Amniotic stem cell (primary cell): ENCODE data around the gene MACF1.

ENCODE experiments used
- DNase-seq: peaks from one replicate; lab custom pipeline; 2025; lab: John Stamatoyannopoulos, UW

MACF1 gene

DNA sequence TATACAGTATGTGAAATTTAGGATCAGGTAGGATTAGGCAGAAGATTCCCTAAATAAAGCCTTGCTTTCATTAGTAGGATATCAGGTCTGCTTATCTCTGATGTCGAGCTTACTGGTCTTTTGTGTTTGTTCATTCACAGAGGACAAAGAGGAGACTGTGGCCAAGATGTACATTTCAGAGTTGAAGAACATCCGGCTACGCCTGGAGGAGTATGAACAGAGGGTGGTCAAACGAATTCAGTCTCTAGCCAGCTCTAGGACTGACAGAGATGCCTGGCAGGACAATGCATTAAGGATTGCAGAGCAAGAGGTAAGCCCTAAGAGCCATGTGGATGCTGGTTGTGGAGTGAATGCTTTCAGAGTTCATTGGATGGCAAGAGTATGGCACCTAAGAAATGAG, 106.2 kb downstream of the MACF1 start:
- no peak for DNase-seq

GRCh38 chr1:39317111-39317510, 112.6 kb downstream of the MACF1 start:
- DNase-seq, result no peak

DNA sequence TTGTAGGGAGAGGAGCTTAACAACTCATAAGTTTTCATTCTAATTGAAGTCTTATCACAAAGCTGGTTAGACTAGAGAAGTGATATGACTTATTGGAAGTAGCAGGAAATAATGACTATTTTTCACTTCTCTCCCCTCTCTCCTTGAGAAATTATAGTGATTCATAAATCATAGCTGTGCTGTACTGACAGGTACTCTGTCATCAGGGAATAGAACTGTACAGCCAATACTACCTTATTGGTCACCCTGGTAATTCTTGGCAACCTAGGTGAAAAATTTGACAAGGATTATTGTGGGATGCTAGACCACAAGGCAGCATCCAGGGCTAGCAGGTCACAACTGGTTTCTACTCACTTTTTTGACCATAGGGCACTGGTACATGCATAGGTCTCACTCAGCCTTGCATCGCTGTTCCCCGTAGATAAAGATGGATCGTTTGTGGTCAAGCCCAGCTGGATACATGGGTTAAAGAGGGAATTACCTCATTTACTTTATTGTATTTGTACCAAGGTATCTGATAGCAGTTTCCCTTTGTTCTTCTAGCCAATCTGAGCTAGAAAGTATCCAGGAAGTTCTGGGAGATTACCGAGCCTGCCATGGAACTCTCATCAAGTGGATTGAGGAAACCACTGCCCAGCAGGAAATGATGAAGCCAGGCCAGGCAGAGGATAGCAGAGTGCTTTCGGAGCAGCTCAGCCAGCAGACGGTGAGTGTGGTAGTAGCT, 113.6 kb downstream of the MACF1 start:
- no peak for DNase-seq

DNA sequence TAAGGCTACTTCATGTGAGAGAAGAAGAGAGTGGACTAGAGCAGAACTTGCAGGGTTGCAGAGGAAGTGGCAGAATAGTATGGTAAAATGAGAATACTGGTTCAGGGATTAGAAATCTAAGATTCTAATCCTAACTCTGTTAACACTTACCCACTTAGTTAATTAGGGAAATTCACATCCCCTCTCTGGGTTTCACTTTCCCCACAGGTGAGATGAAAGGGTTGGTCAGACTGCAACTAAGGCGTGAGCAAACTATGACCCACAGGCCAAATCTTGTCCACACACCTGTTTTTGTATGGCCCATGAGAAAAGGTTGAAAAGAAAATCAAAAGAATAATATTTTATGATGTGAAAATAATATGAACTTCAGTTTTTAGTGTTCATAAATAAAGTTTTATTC, 117.5 kb downstream of the MACF1 start:
- DNase-seq, result no peak

- no peak for DNase-seq
Observed at GRCh38 chr1:39322431-39322830, 117.9 kb downstream of the MACF1 start.

- no peak for DNase-seq
Observed at GRCh38 chr1:39324888-39325287, 120.4 kb downstream of the MACF1 start.

- DNase-seq, result no peak
Observed at GRCh38 chr1:39326836-39327235, 122.3 kb downstream of the MACF1 start.

- DNase-seq, result no peak
Observed at GRCh38 chr1:39328095-39328494, 123.6 kb downstream of the MACF1 start.

- no peak for DNase-seq
Observed at GRCh38 chr1:39328586-39329121, 124.2 kb downstream of the MACF1 start.

GRCh38 chr1:39331647-39332046, 127.2 kb downstream of the MACF1 start:
- DNase-seq, result no peak

- no peak for DNase-seq
Observed at GRCh38 chr1:39332291-39332690, 127.8 kb downstream of the MACF1 start.

DNA sequence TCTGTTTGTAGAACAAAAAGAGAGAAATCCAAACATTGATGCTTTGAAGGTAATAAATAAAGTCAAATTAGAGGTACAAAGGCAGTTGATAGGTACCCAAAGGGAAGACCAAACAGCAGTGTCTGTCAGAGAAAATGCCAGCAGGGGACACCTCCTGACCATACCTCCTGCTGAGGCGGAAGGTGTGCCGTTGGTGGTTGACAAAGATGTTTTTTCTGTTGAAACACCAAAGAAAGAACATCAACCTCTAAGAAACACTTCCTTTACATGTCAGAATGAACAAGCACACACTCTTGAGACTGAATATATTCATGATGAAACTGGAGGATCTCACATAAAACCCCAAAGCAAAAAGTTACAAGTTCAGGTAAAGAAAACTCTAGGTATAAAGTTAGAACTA, 128.3 kb downstream of the MACF1 start:
- no peak for DNase-seq

DNA sequence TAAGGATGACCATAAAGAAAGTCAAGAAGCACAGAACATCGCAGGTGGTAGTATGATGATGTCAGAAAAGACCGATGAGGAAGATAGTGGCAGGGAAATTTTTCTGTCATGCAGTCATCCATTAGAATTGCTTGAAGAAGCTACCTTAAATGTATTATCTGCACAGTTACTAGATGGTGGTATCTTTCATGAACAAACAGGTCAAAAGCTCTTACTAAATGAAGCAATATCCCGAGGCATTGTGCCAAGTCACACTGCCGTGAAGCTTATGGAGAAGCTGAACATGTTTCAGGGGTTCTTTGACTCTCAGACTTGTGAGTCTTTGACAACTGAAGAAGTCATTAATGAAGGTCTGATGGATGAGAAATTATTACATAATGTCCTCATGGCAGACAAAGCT, 128.8 kb downstream of the MACF1 start:
- no peak for DNase-seq

DNA sequence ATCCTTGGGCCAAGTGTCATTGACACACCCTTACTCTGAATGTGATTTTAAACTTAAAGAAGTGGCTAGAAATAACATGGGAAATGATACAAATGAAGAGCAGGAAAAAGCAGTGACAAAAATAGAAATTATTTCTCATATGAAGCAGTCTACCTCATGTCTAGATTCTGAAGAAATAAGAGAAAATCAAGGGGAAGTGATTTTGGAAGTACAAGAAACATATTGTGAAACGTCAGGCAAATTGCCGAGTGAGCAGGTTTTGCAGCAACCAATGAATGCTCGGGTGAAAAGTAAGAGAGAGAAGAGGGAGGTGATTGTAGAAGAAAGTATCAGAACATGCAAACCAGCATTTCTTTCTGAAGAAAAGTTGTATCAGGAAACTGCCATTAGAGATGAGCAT, 130.7 kb downstream of the MACF1 start:
- no peak for DNase-seq

DNA sequence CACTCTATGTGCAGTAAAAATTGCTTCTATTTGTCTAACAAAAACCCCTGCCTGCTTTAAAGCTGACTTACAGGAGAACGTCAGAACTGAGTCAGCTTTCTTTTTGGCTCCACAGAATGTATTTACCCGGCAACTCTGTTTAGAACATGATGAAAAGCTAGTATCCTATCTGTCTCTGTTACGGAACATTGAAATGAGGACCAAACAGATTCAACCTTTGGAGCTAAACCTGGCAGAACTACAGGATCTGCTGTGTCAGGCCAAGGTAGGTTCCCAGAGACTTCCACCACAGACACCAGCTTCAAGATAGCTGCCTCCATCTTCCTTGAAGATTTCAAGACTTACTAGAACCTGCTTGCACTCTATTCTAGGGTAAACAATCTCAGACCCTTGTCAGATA, 132.6 kb downstream of the MACF1 start:
- no peak for DNase-seq

GRCh38 chr1:39342776-39343175, 138.3 kb downstream of the MACF1 start:
- no peak for DNase-seq

DNA sequence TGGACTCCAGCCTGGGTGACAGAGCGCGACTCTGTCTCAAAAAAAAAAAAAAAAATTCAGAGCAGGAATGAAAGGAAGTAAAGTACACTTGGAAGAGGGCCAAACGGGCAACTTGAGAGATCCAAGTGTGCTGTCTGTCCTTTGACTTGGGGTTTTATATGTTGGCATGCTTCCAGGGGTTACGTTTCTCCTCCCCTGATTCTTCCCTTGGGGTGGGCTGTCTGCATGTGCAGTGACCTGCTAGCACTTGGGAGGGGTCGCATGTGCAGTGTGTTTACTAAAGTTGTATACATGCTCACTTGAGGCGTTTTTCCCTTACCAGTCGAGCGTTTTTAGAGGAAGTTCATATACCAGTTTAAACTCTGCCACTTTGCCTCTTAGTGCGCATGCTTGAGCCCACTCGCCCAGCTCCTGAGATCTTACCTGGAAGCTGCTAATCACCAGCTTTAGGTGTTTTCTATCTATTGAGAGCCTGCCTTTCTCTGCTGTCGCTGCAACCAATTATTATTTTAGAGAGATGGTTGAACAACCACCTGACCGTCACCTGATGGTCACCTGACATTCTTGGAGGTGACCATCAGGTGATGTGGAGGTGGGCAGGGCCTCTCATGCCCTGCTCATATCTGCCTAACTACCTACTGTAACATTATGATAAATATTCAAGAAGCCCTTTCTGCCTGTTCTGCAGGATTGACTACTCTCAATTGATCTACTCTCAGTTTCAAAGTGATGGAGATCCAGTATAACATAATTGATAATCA, 140.1 kb downstream of the MACF1 start:
- no peak for DNase-seq

GRCh38 chr1:39346872-39347271, 142.4 kb downstream of the MACF1 start:
- no peak for DNase-seq

DNA sequence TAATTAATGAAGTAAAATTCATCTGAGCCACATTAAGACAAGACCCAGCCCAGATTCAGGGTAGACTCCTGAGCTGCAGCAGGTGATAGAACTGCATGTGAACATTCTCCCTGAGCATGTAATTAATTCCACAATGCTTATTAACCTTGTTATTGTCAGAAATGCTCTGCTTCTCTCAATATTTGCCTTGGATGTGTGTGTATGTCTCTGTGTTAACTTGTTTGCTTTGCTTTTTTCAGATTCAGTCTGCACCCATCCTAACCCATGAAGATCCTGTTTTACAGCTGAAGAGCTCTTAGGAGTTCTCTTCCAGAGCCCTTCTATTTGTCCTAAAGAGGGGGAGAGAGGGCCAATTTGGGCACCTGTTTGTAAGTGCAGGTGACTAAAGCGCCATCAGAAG, 143.8 kb downstream of the MACF1 start:
- DNase-seq, result no peak

- no peak for DNase-seq
Observed at GRCh38 chr1:39352881-39353280, 148.4 kb downstream of the MACF1 start.

DNA sequence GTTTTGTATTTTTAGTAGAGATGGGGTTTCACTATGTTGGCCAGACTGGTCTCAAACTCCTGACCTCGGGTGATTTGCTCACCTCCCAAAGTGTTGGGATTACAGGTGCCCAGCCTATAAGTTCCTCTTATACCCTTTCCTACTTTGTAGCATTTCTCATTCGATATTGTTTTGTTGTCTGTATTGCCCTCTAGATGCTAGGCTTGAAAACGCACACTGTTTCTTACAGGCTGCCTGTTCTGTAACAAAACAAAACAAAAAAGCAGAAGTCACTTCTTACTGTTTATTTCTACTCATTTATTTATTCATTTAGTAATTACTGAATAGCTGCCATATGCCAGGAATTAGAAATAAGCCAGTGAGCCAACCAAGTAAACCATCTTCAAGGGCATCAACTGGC, 150.1 kb downstream of the MACF1 start:
- DNase-seq, result no peak

DNA sequence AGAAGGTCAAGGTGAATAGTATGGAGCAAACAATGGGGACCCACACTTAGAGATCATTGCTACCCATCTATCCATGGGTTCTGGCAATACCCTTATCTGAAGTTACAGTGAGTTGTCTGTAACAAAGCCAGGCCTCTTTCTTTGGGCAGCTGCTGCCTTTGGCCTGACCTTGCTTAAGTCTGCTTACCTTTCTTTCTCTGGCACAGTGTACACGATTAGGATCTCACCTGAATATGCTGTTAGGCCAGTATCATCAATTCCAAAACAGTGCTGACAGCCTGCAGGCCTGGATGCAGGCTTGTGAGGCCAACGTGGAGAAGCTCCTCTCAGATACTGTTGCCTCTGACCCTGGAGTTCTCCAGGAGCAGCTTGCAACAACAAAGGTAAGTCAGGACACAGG, 154.0 kb downstream of the MACF1 start:
- no peak for DNase-seq

DNA sequence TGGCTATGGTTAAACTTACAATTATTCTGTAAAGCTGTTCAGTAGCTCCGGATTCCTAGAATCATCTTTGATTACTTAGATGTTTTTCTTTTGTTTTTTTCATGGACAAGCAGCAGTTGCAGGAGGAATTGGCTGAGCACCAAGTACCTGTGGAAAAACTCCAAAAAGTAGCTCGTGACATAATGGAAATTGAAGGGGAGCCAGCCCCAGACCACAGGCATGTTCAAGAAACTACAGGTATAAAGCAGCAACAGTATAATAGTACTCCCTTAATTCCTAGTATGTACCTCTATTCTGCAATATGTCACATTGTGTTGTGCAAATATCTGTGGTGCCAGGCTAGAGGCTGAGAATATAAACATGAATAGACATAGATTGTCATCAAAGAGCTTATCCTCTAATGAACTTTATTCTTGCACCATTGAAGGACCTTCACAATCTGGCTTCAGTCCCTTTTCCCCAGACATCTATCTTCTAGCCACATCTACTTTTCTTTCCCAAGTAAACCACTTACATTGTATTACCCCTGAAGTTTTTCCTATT, 154.6 kb downstream of the MACF1 start:
- no peak for DNase-seq
